Upper lobe of left lung (tissue), 6 donors: ENCODE results near the gene ADIPOR2. TPM values are rescaled to one million over a fixed set of nuclear protein-coding genes. Genes with fewer than 3 reads are reported as not detected.

Source experiments
- ATAC-seq, 2 donors: fragments of 200-7000 bp; cut with Tn5 transposase; one replicate each; pipeline ENCODE4 v1.9.1; 2022; ENCODE audit warnings: mild to moderate bottlenecking in 2 of 2, moderate library complexity in 2 of 2; ENCODE audit not compliant: low FRiP score in 2 of 2
- DNase-seq, 2 donors: peaks; one replicate each; pipeline ENCODE4 v3.0.0-alpha.2; 2019 to 2020
- H3K27ac ChIP-seq, 4 donors: fragments of 200-600 bp; sonication (generic); one replicate each; pipeline ENCODE4 v1.5.1; 2016 to 2019
- H3K27me3 ChIP-seq, 4 donors: fragments of 200-600 bp; sonication (generic); one replicate each; pipeline ENCODE4 v1.5.1; 2017 to 2019
- H3K36me3 ChIP-seq, 4 donors: fragments of 200-600 bp; sonication (generic); one replicate each; pipeline ENCODE4 v1.5.1; 2016 to 2019
- H3K4me1 ChIP-seq, 4 donors: fragments of 200-600 bp; sonication (generic); one replicate each; pipeline ENCODE4 v1.5.1; 2018 to 2019
- H3K4me3 ChIP-seq, 4 donors: fragments of 200-600 bp; sonication (generic); one replicate each; pipeline ENCODE4 v1.5.1; 2017 to 2019; ENCODE audit warnings: mild to moderate bottlenecking in 2 of 4, moderate library complexity in 1 of 4
- H3K9me3 ChIP-seq, 4 donors: fragments of 200-600 bp; sonication (generic); one replicate each; pipeline ENCODE4 v1.5.1; 2018 to 2019
- EP300 ChIP-seq, 4 donors: sonication (generic); formaldehyde crosslinking; IDR thresholded peaks; one replicate each; pipeline ENCODE4 v1.5.1; 2017; ENCODE audit warnings: antibody characterized with exemption in 4 of 4, control low read depth in 2 of 4
- POLR2A ChIP-seq, 4 donors: fragments of 450-650 bp; IDR thresholded peaks; one replicate each; pipeline ENCODE4 v1.5.1; 2016 to 2017; ENCODE audit warnings: antibody characterized with exemption in 4 of 4, mild to moderate bottlenecking in 2 of 4
- POLR2AphosphoS5 ChIP-seq, 2 donors: sonication (generic); formaldehyde crosslinking; IDR thresholded peaks; one replicate each; pipeline ENCODE4 v1.5.1; 2017; ENCODE audit warnings: antibody characterized with exemption in 2 of 2
- WGBS, 2 donors: methylation state at CpG; one replicate each; pipeline ENCODE4 v1.1.5; 2017 to 2018; 5-methylcytosine and 5-hydroxymethylcytosine counted together
- total RNA-seq, 6 donors: library from RNA; depleted of rRNA in 4 of 6; stranded (reverse); fragments of >200 nt in 4 of 6; gene quantifications; one replicate each; pipeline versions ENCODE4 v1.1.0 to v1.2.1, GENCODE V29; 2016 to 2021
- TF ChIP-seq, protein P1 (sequence below), 6 experiments: fragments of 450-650 bp in 4 of 6; fragments of 200-600 bp in 2 of 6; sonication (generic) in 2 of 6; IDR thresholded peaks; one replicate each; pipeline ENCODE4 v1.5.1; 2016 to 2019; ENCODE audit warnings: antibody characterized with exemption in 6 of 6
- donor health status: DM: no; HTN: no; CAD: no; lungs with moderate emphysema.
- donor health status: DM: no; HTN: yes; CAD: no; lungs with severe emphysema.

Gene ADIPOR2
- total RNA-seq, 6 donors from 2014 or later, result 45.1 to 82.3 (median 68.6) TPM

DNA sequence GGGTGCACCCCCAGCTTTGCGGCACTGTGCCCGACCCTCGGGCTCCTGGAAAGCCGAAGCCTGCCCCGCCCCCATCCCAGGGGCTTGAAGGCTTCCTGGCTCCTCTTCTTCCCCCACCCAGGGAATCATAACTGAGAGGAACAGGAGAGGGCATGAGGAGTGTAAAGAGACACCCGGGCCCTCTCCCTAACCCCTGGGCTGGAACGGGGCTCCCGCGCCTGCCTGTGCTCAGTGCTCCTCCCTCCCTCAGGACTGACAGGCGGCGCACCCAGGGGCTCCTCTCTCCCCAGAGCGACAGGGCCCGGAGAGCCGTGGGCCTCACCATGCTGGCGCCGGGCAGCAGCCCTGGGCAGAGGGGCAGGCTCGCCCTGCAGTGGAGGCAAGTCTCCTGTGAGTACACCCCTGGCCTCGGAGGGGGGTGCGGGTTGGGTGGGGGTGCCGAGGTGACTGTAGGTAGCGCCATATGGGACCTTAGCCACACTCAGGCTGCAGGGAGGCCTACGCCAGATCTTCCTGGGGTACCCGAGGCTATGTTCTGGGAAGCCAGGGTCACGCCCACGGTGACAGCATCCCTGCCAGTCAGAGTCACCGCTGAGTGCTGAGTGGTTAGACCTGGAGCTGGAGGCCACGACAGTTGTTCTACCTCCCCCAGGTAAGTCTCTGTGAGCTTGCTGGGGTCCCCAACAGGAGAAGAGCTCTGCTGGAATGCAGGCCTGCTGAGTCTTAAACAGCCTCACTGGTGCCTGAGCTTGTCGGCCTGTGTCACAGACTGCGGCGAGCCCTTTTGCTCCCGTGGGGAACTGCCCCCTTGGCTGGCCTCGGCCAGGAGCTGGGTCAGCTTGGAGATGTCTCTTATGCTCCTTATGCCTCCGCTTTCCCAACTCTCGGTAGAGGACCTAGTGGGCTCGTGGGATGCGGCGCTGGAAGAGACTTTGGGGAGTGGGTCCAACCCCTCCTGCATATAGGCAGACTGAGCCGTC, 137.2 kb downstream of the ADIPOR2 start:
- no peak for ATAC-seq
- Histone ChIP-seq H3K4me3 (no peak overlapping the region), H3K27me3 (peaks cover 0 to 7% (median 0%) of the 10 kb centered on the region in 4 donors), H3K27ac (no peak overlapping the region), H3K9me3 (no peaks in the 10 kb centered on the region), H3K4me1 (peaks cover 0 to 12% (median 2%) of the 10 kb centered on the region in 4 donors), H3K36me3 (no peaks in the 10 kb centered on the region)
- peak in 1 of 2 donors; percentile 60 for DNase-seq
- WGBS, 2 donors, result 83 to 85% methylated on average over 19 to 37 of the region's 38 CpGs
- TF ChIP-seq POLR2A (IDR thresholded peaks at IDR 0.05) (no peak), POLR2AphosphoS5 (IDR thresholded peaks at IDR 0.05) (no peak), EP300 (IDR thresholded peaks at IDR 0.05) (no peak)
- TF ChIP-seq, protein P1, sequence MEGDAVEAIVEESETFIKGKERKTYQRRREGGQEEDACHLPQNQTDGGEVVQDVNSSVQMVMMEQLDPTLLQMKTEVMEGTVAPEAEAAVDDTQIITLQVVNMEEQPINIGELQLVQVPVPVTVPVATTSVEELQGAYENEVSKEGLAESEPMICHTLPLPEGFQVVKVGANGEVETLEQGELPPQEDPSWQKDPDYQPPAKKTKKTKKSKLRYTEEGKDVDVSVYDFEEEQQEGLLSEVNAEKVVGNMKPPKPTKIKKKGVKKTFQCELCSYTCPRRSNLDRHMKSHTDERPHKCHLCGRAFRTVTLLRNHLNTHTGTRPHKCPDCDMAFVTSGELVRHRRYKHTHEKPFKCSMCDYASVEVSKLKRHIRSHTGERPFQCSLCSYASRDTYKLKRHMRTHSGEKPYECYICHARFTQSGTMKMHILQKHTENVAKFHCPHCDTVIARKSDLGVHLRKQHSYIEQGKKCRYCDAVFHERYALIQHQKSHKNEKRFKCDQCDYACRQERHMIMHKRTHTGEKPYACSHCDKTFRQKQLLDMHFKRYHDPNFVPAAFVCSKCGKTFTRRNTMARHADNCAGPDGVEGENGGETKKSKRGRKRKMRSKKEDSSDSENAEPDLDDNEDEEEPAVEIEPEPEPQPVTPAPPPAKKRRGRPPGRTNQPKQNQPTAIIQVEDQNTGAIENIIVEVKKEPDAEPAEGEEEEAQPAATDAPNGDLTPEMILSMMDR (IDR thresholded peaks at IDR 0.05), result no peak

DNA sequence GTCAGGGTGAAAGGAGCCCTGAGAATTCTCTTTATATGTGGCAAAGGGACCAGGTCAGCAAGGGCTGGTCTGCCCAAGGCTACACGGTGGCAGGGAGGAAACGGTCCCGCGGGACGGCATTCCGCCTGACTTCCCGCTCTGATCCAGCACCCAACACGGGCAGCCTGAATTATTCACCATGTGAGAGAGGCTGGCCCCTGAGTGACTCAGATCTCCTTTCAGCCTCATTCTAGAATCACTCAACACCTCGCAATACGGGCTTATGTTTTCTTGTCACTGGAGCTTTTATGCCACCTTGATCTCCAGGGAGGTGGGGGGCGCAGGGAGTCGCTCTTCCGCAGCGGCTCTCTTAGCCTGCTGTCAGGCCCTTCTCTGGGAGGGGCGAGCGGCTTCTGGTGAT, 138.0 kb downstream of the ADIPOR2 start:
- ATAC-seq, result no peak
- Histone ChIP-seq H3K27me3 (peaks cover 0 to 6% (median 0%) of the 10 kb centered on the region in 4 donors), H3K9me3 (no peaks in the 10 kb centered on the region), H3K27ac (no peak overlapping the region), H3K36me3 (no peaks in the 10 kb centered on the region), H3K4me3 (no peak overlapping the region), H3K4me1 (peaks cover 0 to 12% (median 2%) of the 10 kb centered on the region in 4 donors)
- 60 to 74% methylated on average over 16 of the region's 16 CpGs for WGBS, 2 donors
- no peak for TF ChIP-seq POLR2AphosphoS5 (IDR thresholded peaks at IDR 0.05)
- no peak for TF ChIP-seq POLR2A (IDR thresholded peaks at IDR 0.05)
- TF ChIP-seq, protein P1 (IDR thresholded peaks at IDR 0.05), result no peak
- TF ChIP-seq EP300 (IDR thresholded peaks at IDR 0.05), result no peak
- peak in 1 of 2 donors; percentile 52 for DNase-seq

DNA sequence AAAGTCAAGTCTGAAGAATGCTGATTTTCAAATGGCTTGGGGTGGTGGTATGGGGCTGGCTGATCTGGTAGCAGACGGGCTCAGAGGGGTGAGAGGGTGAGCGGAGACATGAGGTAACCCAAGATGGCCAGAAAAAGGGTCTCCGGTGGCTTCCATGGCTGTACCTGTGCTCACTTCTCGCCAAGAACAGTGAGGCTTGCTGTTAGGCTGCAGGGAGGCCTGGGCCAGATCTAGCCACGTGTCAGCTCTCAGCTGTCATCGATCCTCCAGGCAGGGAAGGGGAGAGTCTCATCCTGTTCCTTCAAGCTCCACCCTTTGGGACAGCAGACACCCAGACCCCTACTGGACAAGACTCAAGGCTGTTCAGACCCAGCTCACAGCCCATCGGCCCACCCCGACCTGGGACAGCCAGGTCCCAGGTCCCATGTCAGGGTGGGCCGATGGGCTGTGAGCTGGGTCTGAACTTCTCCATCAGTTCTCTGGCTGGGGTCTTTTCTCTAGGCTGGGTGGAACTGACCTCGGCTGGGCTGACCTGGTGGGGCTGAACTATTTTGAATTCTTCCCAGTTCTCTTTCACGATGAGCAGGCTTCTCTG, 138.5 kb downstream of the ADIPOR2 start:
- TF ChIP-seq EP300 (IDR thresholded peaks at IDR 0.05) (no peak), POLR2A (IDR thresholded peaks at IDR 0.05) (no peak), POLR2AphosphoS5 (IDR thresholded peaks at IDR 0.05) (no peak)
- TF ChIP-seq, protein P1 (IDR thresholded peaks at IDR 0.05), result no peak
- Histone ChIP-seq H3K27ac (no peak overlapping the region), H3K4me3 (no peak overlapping the region), H3K4me1 (peaks cover 0 to 12% (median 2%) of the 10 kb centered on the region in 4 donors), H3K9me3 (no peaks in the 10 kb centered on the region), H3K36me3 (no peaks in the 10 kb centered on the region), H3K27me3 (peaks cover 0 to 6% (median 0%) of the 10 kb centered on the region in 4 donors)
- WGBS, 2 donors, result 80 to 81% methylated on average over 11 of the region's 11 CpGs
- no peak for ATAC-seq
- no peak for DNase-seq

DNA sequence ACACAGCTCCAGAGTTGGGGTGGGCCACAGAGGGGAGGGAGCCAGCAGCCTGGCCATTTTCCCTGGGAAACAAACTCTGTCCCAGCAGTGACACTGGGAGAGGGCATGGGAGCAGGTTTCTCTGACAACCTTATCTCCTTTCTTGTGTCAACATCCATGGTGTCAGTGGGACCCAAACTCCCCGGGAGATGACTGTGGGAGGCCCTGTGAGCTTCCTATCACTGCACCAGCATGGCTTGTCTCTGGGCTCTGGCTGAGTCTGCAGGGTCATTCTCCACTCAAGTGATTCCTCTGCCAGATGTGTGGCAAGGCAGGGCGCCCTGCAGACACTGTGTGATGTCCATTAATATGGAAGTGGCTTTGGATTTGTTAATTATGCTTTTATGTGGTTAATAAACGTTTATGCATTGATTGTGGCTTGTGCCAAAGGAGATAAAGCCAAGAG, 139.6 kb downstream of the ADIPOR2 start:
- no peaks in the 10 kb centered on the region for H3K36me3 ChIP-seq
- H3K27ac ChIP-seq, result no peak overlapping the region
- no peak for ATAC-seq
- 31 to 40% methylated on average over 3 of the region's 3 CpGs for WGBS, 2 donors
- H3K4me3 ChIP-seq, result no peak overlapping the region
- peaks cover 0 to 6% (median 0%) of the 10 kb centered on the region in 4 donors for H3K27me3 ChIP-seq
- DNase-seq, result no peak
- peaks cover 0 to 12% (median 2%) of the 10 kb centered on the region in 4 donors for H3K4me1 ChIP-seq
- H3K9me3 ChIP-seq, result no peaks in the 10 kb centered on the region
- no peak for TF ChIP-seq POLR2A (IDR thresholded peaks at IDR 0.05)
- TF ChIP-seq, protein P1 (IDR thresholded peaks at IDR 0.05), result no peak
- no peak for TF ChIP-seq EP300 (IDR thresholded peaks at IDR 0.05)
- no peak for TF ChIP-seq POLR2AphosphoS5 (IDR thresholded peaks at IDR 0.05)
